ENCODE results near the gene RASGRF2. TPM values are rescaled to one million over a fixed set of nuclear protein-coding genes. Genes with fewer than 3 reads are reported as not detected.
"Not testable (repeated sequence)": the region's sequence is repeated elsewhere in the genome, so short reads cannot be mapped to it uniquely, and the experiment has no call there.

Gene RASGRF2
- total RNA-seq, 1 donor from 2014 or later: 2.9 TPM

DNA sequence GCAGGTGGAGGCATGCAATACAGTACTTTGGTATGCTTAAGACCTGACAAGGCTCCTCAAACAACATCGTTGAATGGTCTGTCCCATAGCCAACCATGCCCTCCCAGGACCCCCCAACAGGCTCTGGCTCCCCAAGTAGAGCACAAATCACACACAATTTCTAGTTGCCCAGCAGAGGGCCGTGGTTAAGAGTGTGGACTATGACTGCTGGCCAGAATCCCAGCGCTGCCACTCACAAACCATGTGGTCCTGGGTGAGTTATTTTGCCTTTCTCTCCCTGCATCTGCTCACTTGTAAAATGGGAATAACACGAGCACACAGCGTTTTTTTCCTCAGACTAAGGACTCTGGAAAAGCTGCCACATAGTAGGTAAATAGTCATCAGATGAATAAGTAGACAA lies 279.4 kb downstream of the RASGRF2 start:
- no peak for DNase-seq (ENCODE audit: low spot score)

DNA sequence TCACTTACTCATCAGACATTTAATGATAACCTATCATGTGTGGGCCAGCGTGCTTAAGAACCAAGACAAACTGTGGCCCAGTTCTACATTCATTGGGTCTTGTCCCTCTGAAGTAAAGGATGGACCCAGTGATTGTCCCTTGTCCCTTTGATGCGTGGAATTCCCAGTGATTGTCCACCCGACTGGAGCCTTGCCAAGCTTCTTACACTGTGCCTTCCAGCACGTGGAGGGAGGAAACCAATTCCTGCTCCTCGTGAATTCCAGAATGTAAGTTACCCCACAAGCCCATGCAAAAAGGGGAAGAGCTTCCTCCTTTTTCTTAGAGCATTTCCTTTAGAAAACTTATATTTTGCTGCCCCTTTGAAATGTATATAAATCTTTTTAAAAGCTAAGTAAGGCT lies 280.8 kb downstream of the RASGRF2 start:
- no peak for DNase-seq (ENCODE audit: low spot score)

DNA sequence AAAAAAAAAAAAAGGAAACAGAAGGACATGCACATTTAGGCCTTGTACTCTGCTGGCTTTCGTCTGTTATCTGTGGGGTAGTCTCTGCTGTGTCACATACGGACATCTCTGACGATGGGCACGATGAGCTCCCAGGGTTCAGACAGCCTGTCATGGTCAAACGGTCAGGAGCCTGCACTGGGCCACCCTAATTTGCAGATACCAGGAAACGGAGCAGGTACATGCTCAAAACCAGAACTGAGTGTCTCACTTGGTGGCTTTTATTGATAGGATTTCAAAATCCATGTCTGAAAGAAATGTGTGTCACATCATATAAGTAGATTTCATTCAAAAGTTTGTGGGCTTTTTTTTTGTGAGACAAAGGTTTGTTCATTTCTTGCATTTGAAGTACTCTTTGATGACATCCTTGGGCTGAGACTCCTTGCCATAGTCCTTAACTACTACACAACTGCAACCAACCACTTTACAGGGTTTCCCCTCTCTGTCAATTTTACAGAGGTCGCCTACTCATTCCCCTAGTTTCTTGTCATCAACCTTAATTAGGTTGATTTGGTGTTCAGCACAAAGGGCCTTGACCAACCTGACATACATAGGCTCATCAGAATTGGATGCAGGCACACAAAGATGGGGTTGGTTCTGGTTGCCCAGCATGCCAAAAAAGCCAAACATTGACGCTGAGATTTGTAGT lies 281.9 kb downstream of the RASGRF2 start:
- no peak for DNase-seq (ENCODE audit: low spot score)

DNA sequence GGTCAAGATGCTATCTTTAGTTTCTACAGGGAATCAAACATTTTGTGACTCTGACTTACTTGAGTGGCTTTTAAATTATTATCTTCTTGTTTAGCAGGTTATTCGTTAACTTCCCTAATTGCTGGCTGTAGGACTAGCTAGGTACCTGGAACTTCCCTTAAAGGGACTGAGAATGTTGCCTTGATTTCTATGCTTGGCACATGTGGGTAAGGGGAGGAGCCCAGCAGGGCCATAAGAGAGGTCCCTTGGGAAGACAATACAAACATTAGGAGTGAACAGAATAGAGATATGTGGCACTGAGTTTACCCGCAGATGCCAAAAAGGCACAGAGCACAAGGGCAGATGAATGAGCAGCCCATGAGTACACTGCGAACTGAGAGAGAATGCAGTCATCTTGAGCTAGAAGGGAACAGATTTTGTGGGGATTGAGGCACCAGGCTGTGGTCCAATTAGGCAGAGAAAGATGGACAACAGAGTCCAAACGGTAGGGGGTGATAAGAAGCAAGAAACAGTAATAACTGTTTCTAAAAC lies 282.8 kb downstream of the RASGRF2 start:
- DNase-seq (ENCODE audit: low spot score): no peak

DNA sequence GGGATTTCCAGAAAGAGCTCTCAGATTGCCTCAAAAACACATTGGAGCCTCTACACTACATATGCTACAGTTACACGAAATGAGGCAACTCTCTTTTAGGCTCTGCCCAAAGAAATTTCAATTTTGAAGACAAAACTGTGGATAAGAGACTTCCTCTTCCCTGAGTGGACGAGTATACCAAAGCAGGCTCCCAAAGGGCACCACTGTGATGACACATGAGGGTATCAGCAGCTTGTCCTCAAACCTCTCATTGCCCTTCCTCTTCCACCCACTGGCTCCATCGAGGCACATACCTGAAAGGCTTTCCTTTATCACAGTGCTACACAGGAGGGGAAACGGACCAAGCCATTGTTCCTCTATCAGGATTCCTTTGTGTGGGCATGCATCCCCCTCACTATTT lies 284.3 kb downstream of the RASGRF2 start:
- no peak for DNase-seq (ENCODE audit: low spot score)

DNA sequence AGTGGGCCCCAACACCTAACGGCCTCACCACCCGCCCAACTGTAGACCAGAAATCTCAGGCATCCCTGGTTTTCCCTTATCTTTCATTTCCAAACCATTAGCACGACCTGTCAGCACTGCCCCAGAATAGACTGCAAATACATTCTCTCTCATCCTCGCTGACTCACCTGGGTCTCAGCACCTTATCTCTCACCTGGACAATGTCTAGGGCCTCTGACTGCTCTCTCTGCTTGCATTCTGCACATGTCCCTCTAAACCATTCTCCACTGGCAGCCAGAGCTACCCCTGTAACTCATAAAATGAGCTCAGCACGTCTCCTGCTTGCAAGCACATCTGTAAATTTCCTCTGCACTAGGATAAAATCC lies 285.7 kb downstream of the RASGRF2 start:
- DNase-seq (ENCODE audit: low spot score): peak; percentile 63

DNA sequence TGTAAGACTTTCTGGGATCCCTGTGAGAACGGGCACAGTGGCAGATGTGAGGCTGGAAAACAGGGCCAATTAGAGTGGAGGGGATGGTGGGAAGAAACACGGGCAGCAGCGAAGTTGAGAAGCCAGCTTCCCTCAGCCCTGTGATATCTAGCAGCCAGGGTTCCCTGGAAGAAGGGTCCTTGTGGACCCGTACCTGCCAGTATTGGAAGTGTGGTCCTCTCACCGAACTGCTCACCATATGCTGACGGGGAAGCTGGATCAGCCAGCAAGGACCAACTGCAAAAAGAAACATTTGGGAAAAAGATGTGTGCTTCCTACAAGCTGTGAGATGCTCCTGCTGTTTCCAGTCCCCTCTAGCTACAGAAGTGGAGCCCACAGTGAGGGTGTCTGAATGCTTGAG lies 286.5 kb downstream of the RASGRF2 start:
- no peak for DNase-seq (ENCODE audit: low spot score)

DNA sequence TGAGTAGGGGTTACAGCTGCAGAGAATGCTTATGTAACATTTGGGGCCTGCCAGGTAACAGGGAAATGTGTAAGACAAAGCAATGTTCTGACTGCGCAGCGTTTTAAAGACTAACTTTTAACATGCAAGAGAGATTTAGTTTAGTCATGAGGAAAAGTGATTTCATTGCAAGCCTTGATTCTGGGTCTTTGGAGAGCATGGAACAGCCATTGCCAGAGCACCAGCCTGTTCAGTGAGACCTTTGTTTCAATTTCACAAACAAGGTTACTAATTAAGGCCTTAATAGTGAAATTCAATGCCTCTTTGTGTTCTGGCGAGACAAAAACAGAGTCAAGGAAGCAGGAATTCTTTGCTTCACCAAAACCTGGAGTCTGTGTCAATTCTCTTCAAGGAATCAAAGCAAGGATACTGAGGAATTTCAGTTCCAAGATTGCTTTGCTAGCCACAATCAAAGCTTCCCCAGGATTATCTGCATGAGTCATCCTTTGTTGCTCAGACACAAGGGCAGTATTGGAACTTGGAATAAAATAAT lies 287.3 kb downstream of the RASGRF2 start:
- DNase-seq (ENCODE audit: low spot score): no peak

DNA sequence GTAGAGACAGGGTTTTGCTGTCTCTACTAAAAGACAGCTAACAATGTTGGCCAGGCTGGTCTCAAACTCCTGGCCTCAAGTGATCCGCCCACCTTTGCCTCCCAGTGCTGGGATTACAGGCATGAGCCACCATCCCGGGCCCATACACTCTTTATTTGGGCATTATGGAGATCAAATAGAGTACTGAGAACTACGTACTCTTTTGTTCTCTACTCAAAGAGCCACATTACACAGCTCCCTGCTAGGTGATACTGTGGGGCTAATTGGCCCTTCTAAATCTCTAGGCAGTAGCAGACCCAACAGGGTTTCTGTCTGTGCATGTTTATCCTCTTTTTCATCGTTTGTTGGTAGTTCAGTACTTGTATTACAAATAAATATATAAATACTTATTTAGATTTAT lies 289.1 kb downstream of the RASGRF2 start:
- DNase-seq (ENCODE audit: low spot score): no peak

DNA sequence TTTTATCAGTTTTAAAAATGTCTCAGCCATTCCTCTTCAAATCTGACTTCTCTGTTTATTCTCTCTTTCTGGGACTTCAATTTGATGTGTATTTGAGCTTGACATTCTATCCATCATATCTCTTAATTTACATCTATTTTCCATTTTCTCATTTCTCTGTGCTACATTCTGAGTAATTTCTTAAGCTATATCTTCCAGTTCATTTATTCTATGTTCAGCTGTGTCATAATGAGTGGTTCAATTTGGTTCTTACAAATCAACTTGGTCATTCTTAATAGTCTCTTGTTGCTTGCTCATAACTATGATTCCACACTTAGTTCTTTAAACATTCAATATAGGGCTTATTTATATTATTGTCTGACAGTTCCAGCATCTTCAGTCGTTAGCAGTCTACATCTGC lies 289.8 kb downstream of the RASGRF2 start:
- DNase-seq (ENCODE audit: low spot score): no peak

DNA sequence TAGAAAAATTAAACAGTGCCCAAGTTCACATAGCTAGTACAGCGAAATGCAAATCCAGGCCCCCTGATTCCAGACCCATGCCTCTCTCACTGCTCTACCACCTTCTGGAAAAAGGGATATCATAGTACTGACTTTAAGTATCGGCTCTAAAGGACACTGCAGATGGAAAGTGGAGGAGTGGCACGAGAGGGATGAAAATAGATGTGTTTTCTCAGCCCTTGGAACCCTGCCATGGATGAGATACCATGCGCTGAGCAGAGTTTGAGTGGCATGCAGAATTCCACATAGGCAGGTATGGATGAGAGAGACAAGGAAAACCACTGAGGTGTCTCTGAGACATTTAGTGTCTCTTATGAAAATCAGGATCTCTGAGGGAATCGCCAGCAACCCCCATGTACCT lies 291.8 kb downstream of the RASGRF2 start:
- no peak for DNase-seq (ENCODE audit: low spot score)

DNA sequence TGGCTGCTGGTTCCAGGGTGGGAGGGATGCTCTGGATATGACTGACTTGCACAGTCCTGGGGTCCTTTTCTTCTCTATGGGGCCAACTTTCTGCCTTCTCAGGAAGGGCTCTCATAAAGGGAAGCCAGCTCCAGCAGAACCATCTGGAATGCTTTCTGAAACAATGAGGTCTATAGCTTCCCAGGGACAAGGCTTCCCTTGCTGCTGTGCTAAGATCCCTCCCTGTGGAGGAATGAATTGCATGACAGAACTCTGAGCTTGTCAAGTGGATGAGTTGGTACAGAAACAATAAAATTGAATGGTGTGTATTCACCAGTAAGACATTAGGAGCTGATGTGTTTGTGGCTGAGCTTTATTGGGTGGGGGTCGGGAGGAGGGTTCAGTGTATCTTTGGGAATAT lies 292.7 kb downstream of the RASGRF2 start:
- DNase-seq (ENCODE audit: low spot score): no peak

DNA sequence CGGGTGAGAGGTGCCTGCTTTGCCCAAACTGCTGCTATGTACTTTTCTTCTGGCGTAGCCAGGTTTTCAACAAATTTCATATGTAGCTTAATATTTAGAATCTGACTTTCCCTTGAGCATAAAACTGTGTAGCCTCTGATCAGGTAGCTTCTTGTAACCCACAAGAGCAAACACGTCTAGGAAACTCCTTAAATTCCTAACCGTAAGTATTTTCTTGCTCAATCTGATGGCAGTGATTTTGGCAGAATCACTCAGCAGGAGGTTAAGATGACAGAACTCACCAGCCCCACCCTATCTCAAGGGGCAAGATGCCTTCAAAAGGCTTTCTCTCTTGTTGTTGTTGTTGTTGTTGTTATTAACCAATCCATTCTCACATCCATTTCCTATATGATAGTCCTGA lies 293.7 kb downstream of the RASGRF2 start:
- DNase-seq (ENCODE audit: low spot score): no peak

DNA sequence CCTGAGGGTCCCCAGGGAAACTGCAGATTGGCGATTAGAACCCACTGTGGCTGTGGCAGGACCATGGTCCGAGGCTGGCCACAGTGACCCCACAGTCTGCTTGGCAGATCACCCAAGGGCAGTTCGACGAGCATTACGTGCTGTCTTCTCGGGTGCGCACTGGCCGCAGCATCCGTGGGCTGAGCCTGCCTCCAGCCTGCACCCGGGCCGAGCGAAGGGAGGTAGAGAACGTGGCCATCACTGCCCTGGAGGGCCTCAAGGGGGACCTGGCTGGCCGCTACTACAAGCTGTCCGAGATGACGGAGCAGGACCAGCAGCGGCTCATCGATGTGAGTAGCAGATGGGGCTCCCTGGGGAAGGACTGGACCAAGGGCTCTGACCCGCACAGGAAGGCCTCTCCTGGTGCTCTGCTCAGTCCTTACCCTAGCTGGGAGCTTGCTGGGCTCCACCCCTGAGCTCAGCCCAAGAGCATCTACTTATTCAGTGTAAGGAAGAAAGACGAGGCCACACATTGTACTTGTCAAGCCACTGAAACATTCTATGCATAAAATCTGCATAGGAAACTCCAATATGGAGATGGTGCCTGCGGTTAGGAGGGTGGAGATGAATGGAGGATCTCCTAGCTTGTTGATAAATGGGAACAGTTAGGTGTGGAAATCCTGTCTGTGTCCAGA lies 294.9 kb downstream of the RASGRF2 start:
- DNase-seq (ENCODE audit: low spot score): no peak

DNA sequence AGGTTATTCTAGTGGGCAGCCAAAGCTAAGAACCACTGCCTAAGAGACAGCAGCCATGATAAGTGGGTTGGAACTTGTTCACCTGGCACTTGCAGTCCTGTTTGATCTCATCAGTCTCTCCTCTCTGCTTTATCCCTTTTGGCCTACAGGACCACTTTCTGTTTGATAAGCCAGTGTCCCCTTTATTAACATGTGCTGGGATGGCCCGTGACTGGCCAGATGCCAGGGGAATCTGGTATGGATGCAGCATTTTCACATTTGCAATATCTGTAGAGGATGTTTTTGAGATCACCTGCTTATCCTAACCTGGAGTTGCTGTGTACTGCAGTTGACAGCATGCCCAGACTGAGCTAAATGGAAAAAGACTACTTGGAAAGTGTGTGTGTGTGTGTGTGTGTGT lies 296.6 kb downstream of the RASGRF2 start:
- no peak for DNase-seq (ENCODE audit: low spot score)

DNA sequence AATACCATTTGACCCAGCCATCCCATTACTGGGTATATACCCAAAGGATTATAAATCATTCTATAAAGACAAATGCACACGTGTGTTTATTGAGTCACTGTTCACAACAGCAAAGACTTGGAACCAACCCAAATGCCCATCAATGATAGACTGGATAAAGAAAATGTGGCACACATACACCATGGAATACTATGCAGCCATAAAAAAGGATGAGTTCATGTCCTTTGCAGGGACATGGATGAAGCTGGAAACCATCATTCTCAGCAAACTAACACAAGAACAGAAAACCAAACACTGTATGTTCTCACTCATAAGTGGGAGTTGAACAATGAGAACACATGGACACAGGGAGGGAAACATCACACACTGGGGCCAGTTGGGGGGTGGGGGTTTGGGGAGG lies 302.6 kb downstream of the RASGRF2 start:
- DNase-seq (ENCODE audit: low spot score): not testable (repeated sequence)

DNA sequence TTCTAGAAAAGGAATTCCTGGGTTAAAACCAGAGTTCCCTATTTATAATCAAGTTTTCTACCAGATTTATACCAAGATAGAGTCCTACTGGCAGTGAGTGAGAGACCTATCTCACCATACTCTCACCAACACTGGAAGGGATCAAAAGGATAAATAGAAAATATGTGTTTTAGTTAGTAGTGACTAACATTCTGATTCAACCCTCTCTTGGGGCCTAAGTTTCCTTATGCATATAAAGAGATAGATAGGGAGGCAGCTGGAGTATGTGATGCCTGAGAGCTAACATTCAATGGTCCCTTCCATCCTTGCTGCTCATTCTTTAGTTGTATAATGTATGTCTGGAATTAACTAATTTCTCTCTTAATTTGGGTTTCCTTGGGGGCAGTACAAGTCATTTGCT lies 304.9 kb downstream of the RASGRF2 start:
- no peak for DNase-seq (ENCODE audit: low spot score)

DNA sequence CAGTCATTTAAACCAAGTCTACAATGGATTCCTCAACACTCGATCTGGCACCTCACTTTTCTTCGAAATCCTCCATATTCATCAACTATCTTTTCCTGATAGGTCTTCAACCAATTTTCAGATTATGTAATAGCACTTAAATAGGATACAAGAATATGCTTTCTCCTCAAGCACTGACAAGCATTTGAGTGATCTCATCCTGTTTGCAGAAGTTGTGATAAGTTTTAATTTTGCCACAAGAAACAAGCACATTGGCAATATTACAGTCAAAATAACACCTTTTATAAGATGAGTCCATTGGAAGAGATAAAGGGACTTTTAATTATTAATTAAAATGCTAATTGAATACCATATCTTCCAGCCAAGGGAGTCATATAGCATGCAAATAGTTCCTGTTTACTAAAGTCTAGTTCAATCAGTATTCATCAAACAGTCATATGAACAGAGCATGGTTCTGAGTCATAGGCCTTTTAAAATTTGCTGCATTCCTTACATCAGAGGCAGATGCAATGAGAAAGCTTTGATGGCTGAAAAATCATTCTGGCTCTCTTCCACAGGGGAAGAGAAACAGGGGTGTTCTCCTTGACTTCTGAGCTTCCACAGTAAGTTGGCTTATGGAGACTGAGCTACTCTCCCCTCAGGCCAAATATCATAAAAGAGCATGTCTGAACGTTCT lies 308.5 kb downstream of the RASGRF2 start:
- DNase-seq (ENCODE audit: low spot score): peak; percentile 88

DNA sequence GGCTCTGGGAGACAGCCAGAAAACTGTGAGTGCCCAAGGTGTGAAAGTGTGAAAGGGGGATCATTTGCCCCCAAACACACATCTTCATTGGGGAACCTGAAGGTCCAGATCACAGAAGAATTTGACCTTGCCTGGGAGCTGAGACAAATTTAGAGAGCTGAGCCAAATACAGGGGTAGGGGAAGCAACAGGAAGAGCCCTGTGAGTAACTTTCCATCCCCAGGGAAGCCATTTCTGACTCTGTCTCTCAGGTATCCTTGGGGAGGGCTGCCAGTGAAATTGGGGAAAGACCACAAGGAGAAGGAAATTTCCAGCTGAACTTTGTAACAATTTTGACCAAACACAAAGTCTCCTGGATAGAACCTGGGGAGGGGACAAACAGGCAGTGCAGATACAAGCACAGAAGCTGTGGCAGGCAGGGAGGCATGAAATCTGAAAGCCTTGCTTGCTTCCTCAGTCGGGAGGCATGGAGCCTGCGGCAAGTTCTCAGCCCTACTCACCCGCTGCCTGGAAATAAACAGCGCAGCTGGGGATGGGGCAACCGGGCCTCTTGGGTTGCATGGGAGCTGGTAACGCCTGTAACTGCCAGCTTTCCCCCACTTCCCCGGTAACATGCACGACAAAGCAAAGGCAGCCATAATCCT lies 309.7 kb downstream of the RASGRF2 start:
- DNase-seq (ENCODE audit: low spot score): no peak

DNA sequence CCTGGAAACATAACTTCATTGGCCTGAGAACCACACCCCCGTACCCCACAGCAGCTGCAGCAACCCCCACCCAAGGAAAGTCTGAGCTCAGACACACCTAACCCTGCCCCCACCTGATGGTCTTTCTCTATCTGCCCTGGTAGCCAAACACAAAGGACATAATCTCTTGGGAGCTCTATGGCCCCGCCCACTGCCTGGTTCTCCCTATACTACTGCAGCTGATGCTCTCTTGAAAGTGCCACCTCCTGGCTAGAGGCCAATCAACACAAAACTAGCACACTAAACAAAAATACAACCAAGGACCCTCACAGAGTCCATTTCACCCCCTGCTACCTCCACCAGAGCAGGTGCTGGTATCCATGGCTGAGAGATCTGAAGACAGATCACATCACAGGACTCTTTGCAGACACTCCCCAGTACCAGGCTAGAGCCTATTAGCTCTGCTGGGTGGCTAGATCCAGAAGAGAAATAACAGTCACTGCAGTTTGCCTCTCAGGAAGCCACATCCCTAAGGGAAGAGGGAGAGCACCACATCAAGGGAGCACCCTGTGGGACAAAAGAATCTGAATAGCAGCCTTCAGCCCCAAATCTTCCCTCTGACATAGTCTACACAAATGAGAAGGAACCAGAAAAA lies 310.3 kb downstream of the RASGRF2 start:
- not testable (repeated sequence) for DNase-seq (ENCODE audit: low spot score)

All from umbilical cord (tissue), 2 donors.